KOPT-K1 (cell line): ENCODE results near the gene SWAP70.

ENCODE experiments used
- H3K27ac ChIP-seq: fragments of 200-600 bp; sonication (generic); 2 replicates; pipeline ENCODE4 v1.5.1; 2016; ENCODE audit warnings: antibody characterized with exemption, mild to moderate bottlenecking, low read depth, low read length; ENCODE audit not compliant: poor library complexity, severe bottlenecking
- H3K36me3 ChIP-seq: fragments of 200-600 bp; sonication (generic); 2 replicates; pipeline ENCODE4 v1.5.1; 2017; ENCODE audit warnings: antibody characterized with exemption, mild to moderate bottlenecking, low read length, moderate library complexity; ENCODE audit not compliant: insufficient read depth
- H3K9me3 ChIP-seq: fragments of 200-600 bp; sonication (generic); 2 replicates; pipeline ENCODE4 v1.5.1; 2017; ENCODE audit warnings: antibody characterized with exemption, low read length, mild to moderate bottlenecking; ENCODE audit not compliant: insufficient read depth, poor library complexity, severe bottlenecking

The SWAP70 gene

DNA sequence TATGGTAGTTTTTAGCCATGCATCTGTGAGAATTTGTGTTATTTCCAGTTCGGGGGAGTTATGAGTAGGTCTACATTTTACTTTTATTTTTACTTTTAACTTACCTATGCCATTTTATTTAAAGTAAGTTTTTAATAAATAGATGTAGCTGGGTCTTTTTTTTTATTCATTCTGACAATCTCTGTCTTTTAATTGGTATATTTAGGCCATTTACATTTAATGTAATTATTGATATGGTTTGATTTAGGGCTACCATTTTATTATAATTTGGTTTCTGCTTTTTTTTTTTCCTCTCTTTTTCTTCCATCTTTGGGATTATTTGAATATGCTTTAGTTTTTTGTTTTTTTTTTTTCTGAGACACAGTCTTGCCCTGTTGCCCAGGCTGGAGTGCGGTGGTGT, 1.9 kb downstream of the SWAP70 start:
- no peaks in the 10 kb centered on the region for H3K36me3 ChIP-seq
- H3K27ac ChIP-seq, result no peak overlapping the region
- peaks cover 10% of the 10 kb centered on the region for H3K9me3 ChIP-seq

DNA sequence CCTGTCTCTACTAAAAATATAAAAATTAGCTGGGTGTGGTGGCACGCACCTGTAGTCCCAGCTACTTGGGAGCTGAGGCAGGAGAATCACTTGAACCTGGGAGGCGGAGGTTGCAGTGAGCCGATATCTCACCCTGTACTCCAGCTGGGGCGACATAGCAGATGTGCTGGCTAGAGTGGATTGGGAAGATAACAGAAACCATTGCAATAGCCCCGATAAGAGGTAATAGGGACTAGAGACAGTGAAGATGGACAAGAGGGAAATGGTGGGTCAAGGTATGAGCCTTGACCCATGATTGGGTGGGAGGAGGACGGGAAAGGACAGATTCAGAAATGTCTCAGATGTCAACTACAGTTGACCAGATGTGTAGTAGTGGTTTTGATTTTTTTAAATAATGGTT, 6.1 kb downstream of the SWAP70 start:
- no peaks in the 10 kb centered on the region for H3K36me3 ChIP-seq
- H3K9me3 ChIP-seq, result peaks cover 10% of the 10 kb centered on the region
- no peak overlapping the region for H3K27ac ChIP-seq

DNA sequence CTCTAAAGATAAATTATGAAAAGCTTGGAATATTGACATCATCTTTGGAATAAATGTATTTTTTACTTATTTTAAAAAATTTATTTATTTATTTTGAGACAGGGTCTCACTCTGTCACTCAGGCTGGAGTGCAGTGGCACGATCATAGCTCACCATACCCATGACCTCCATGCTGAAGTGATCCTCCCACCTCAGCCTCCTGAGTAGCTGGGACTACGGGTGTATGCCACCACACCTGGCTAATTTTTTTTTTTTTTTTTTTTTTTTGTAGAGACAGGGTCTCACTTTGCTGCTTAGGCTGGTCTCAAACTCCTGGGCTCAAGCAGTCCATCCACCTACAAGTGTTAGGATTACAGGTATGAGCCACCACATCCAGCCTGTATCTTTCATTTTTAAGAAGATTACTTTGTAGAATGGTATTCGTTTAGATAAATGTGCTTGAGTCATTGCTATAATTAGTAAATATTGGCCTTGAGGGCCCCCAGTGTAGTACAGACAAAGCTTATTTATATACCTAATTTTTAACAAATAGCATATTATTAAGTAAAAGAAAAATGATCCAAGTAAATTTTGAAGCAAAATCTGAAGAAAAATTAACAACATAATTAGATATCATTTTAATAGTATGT, 8.5 kb downstream of the SWAP70 start:
- Histone ChIP-seq H3K36me3 (no peaks in the 10 kb centered on the region), H3K27ac (no peak overlapping the region), H3K9me3 (no peaks in the 10 kb centered on the region)

DNA sequence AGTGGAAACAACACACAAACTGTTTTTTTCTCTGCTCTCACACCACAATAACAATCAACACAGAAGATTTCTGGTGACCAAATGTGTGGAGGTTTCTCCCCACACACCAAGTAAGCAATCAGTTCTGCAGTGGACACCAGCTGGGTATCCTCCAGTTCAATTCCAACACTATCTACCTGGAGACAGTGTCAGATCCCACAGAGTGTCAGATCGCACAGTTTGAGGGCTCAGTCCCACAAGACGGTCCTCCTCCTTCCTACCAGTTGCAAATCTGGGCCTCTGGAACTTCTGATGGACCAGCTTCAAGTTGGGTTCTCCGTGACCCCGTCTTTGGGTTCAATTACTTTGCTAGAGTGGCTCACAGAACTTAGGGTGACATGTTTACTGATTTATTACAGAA, 9.0 kb downstream of the SWAP70 start:
- H3K36me3 ChIP-seq, result no peaks in the 10 kb centered on the region
- H3K9me3 ChIP-seq, result no peaks in the 10 kb centered on the region
- H3K27ac ChIP-seq, result no peak overlapping the region

- Histone ChIP-seq H3K9me3 (peaks cover 6% of the 10 kb centered on the region), H3K36me3 (no peaks in the 10 kb centered on the region), H3K27ac (no peak overlapping the region)
Observed at GRCh38 chr11:9675691-9676090, 11.8 kb downstream of the SWAP70 start.

DNA sequence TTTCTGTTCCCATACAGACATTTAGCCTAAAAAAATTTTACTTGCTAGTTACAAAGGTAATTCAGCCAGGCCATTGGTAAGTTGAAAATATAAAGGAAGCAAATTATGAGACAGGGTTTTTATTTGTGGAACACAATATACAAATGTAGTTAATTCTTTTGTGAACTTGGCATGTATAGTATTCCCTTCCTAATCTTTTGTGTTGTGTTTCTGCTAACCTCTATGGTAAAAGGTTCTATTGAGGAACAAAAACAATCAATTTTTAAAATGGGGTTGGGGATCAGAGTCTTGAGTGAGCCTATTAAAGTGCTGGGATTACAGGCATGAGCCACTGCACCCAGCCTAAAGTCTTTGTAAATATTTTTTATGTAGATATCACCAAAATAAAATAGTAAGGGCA, 14.1 kb downstream of the SWAP70 start:
- Histone ChIP-seq H3K36me3 (no peaks in the 10 kb centered on the region), H3K9me3 (peaks cover 10% of the 10 kb centered on the region), H3K27ac (no peak overlapping the region)

- H3K36me3 ChIP-seq, result no peaks in the 10 kb centered on the region
- no peak overlapping the region for H3K27ac ChIP-seq
- H3K9me3 ChIP-seq, result peaks cover 10% of the 10 kb centered on the region
Observed at GRCh38 chr11:9678576-9678975, 14.7 kb downstream of the SWAP70 start.

DNA sequence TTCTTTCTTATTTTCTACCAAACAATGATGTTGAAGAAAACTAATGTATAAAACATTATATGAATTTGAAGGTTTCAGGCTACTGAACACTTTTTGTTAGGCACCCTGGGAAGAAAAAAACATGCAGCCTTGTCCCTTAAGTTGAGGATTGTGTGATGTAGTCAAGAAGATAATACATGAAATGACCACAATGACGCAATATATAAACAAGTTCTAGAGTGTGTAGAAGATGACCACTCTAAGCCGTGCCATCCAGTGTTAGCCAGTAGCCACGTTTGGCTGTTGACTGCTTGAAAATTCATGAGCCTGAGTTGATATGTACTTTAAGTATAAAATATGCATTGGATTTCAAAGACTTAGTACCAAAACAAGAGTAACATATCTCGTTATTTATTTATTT, 16.2 kb downstream of the SWAP70 start:
- H3K27ac ChIP-seq, result no peak overlapping the region

DNA sequence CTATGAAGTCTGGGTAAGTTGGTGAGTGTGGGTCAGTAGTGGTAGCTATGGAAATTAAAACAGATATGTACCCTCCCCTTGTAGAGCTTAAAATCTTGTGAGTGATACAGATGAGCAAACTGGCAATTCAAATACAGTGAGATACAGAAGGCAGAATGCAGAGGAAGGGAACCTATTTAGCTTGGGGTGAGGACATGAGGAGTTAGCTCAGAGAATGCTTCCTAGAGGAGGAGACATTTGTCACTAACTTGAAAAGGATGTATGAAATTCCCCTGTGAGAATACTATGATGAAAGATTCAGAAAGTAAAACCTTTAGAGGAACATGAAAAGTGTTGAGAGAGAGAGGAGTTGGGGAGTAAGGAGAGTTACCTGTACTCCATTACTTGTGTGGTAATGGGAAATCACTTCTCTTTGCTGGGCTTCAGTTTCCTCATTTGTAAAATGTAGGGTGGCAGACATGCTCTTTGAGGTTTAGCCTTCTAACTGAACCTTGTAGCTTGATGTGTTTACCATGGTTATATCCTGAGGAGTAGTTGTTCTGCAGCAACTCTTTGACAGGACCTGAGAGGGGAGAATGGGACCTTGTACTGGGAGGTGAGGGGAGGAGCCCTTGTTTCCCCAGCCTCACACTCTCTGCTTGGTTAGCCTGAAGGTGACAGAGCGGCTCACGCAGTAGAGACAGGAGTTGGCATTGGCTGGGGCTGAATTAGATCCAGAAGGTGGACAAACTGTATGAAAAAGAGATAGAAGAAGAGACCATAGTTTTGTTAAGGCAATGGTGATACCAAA, 17.9 kb downstream of the SWAP70 start:
- H3K27ac ChIP-seq, result no peak overlapping the region
- peaks cover 10% of the 10 kb centered on the region for H3K9me3 ChIP-seq
- no peaks in the 10 kb centered on the region for H3K36me3 ChIP-seq

More for the DNA sequence above, 16.2 kb downstream of the SWAP70 start:
- no peaks in the 10 kb centered on the region for H3K36me3 ChIP-seq
- H3K9me3 ChIP-seq, result peaks cover 10% of the 10 kb centered on the region

- no peaks in the 10 kb centered on the region for H3K9me3 ChIP-seq
- no peak overlapping the region for H3K27ac ChIP-seq
- H3K36me3 ChIP-seq, result no peaks in the 10 kb centered on the region
Observed at GRCh38 chr11:9687711-9688477, 24.0 kb downstream of the SWAP70 start.

- H3K36me3 ChIP-seq, result no peaks in the 10 kb centered on the region
- no peaks in the 10 kb centered on the region for H3K9me3 ChIP-seq
- no peak overlapping the region for H3K27ac ChIP-seq
Observed at GRCh38 chr11:9688716-9689511, 25.0 kb downstream of the SWAP70 start.

DNA sequence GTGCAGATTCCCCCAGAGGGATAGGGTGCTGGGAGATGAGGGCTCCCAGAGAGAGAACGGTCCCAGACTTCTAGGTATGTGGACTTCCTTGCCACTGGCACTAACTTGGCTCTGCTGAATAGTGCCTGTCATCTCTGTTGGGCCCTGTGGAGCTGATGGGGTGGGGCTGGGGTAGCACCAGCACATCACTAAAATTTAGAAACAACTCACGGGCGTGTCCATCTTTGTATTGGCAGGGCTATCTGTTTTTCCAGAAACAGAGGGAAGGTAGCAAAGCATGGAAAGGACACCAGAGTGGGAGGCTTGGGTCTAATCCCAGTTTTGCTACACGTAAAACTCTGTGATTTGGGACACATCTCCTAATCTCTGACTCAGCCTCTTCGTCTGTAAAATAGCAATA, 25.8 kb downstream of the SWAP70 start:
- no peak overlapping the region for H3K27ac ChIP-seq
- peaks cover 4% of the 10 kb centered on the region; the same call in 1 of the 2 replicates for H3K36me3 ChIP-seq

DNA sequence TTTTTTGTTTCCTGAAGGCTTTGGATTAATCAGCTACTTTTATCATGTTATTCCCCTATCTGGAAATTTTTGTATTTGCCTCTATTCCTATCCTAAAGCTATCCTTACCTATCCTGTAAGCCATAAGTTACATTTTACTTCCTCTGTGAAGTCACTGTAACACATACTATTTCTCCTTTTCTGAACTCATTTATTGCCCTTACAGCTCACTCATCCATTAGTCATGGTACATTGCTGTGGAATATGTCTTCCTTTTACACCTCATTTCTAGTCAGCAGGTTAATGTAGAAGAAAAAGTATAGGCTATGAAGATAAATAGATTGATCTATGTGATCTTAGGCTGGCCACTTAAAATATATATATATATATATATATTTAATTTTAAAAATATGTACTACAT, 28.0 kb downstream of the SWAP70 start:
- Histone ChIP-seq H3K27ac (no peak overlapping the region), H3K36me3 (peaks cover 17% of the 10 kb centered on the region), H3K9me3 (no peaks in the 10 kb centered on the region)

More for the DNA sequence above, 25.8 kb downstream of the SWAP70 start:
- no peaks in the 10 kb centered on the region for H3K9me3 ChIP-seq

- Histone ChIP-seq H3K27ac (no peak overlapping the region), H3K9me3 (no peaks in the 10 kb centered on the region), H3K36me3 (peaks cover 17% of the 10 kb centered on the region)
Observed at GRCh38 chr11:9692691-9693090, 28.8 kb downstream of the SWAP70 start.
